ENCODE data around the gene GMDS. TPM values are rescaled to one million over a fixed set of nuclear protein-coding genes. Genes with fewer than 3 reads are reported as not detected.
A peak's percentile ranks its signal among the peaks of the same experiment; 100 is the strongest.

Gene GMDS
- total and polyA plus RNA-seq, 2 donors (not counting 1 experiment from before 2014, with no cell fraction given) = 11.5 to 16.4 TPM

- Histone ChIP-seq H4K20me1 (ENCODE audit: control insufficient read depth, insufficient read depth, low read length, poor library complexity, severe bottlenecking) (no peaks in the 10 kb centered on the region), H3K4me3 (ENCODE audit: control extremely low read depth in 1 of 5, extremely low read depth in 1 of 5, insufficient read depth in 1 of 5, low read depth in 2 of 5, low read length in 4 of 5) (no peak overlapping the region), H3K4me1 (ENCODE audit: control insufficient read depth in 2 of 2, insufficient read depth in 2 of 2, low read length in 2 of 2) (peaks cover 18 to 21% of the 10 kb centered on the region in 2 donors), H3K27ac (ENCODE audit: low read length in 2 of 2) (peak overlapping the region in 1 of 2 donors; percentile 44), H3K27me3 (replicated peaks in 1 of 4; ENCODE audit: control extremely low read depth in 1 of 4, control insufficient read depth in 3 of 4, insufficient read depth in 4 of 4, low read length in 3 of 4) (peaks cover 0 to 21% (median 2%) of the 10 kb centered on the region in 4 experiments), H2AFZ (ENCODE audit: insufficient read depth, low read depth, low read length, poor library complexity, severe bottlenecking) (peak overlapping the region; percentile 31), H3K9ac (ENCODE audit: low read length) (no peak overlapping the region), H3K4me2 (replicated peaks; ENCODE audit: low read depth, low read length, poor library complexity, severe bottlenecking) (peak overlapping the region; percentile 67), H3K36me3 (replicated peaks in 1 of 2; ENCODE audit: control extremely low read depth in 1 of 2, control insufficient read depth in 1 of 2, extremely low read depth in 1 of 2, insufficient read depth in 2 of 2, low read length in 1 of 2) (no peaks in the 10 kb centered on the region), H3K79me2 (ENCODE audit: control insufficient read depth, insufficient read depth, low read length) (no peaks in the 10 kb centered on the region), H3K9me3 (ENCODE audit: control extremely low read depth in 1 of 3, control insufficient read depth in 2 of 3, insufficient read depth in 1 of 3, low read length in 2 of 3) (peaks cover 0 to 6% (median 0%) of the 10 kb centered on the region in 3 donors)
- no CpG with 5 or more reads among the region's 2 CpGs for WGBS (ENCODE audit: insufficient coverage)
- ATAC-seq (ENCODE audit: low read depth) (peak; percentile 88), DNase-seq (peak; percentile 78)
- Mint-ChIP-seq H3K4me3 (peak overlapping the region; percentile 7), H3K27me3 (peaks cover 9% of the 10 kb centered on the region), H3K4me1 (peaks cover 24% of the 10 kb centered on the region), H3K27ac (peak overlapping the region; percentile 3), H3K9me3 (ENCODE audit: insufficient read depth) (no peaks in the 10 kb centered on the region)
- TF ChIP-seq EZH2 (IDR thresholded peaks at IDR 0.05; ENCODE audit: borderline replicate concordance, insufficient read depth, low read depth, low read length, poor library complexity, severe bottlenecking) (no peak), CTCF (IDR thresholded peaks at IDR 0.05) (no peak)
- CTCF ChIA-PET = no interaction called here
- intact Hi-C loops (cut with micrococcal nuclease) = no loop called here
- POLR2A ChIA-PET = no interaction called here
Observed at GRCh38 chr6:1665214-1665613, 580.2 kb downstream of the GMDS start.

GRCh38 chr6:1664329-1664728, 581.1 kb downstream of the GMDS start:
- no peak overlapping the region for H3K27ac Mint-ChIP-seq
- no CpG with 5 or more reads among the region's 6 CpGs for WGBS (ENCODE audit: insufficient coverage)
- no peak for TF ChIP-seq CTCF (IDR thresholded peaks at IDR 0.05)
- TF ChIP-seq EZH2 (IDR thresholded peaks at IDR 0.05; ENCODE audit: borderline replicate concordance, insufficient read depth, low read depth, low read length, poor library complexity, severe bottlenecking) = no peak
- ChIA-PET CTCF (no interaction called here), POLR2A (no interaction called here)
- H2AFZ ChIP-seq (ENCODE audit: insufficient read depth, low read depth, low read length, poor library complexity, severe bottlenecking) = no peak overlapping the region
- H3K4me3 Mint-ChIP-seq = no peak overlapping the region
- no peaks in the 10 kb centered on the region for H4K20me1 ChIP-seq (ENCODE audit: control insufficient read depth, insufficient read depth, low read length, poor library complexity, severe bottlenecking)
- DNase-seq (no peak), ATAC-seq (ENCODE audit: low read depth) (no peak)
- H3K9me3 ChIP-seq (ENCODE audit: control extremely low read depth in 1 of 3, control insufficient read depth in 2 of 3, insufficient read depth in 1 of 3, low read length in 2 of 3) = peaks cover 0 to 6% (median 0%) of the 10 kb centered on the region in 3 donors
- peaks cover 18 to 21% of the 10 kb centered on the region in 2 donors for H3K4me1 ChIP-seq (ENCODE audit: control insufficient read depth in 2 of 2, insufficient read depth in 2 of 2, low read length in 2 of 2)
- peaks cover 9% of the 10 kb centered on the region for H3K27me3 Mint-ChIP-seq
- no peaks in the 10 kb centered on the region for H3K79me2 ChIP-seq (ENCODE audit: control insufficient read depth, insufficient read depth, low read length)
- peaks cover 0 to 21% (median 2%) of the 10 kb centered on the region in 4 experiments for H3K27me3 ChIP-seq (replicated peaks in 1 of 4; ENCODE audit: control extremely low read depth in 1 of 4, control insufficient read depth in 3 of 4, insufficient read depth in 4 of 4, low read length in 3 of 4)
- H3K4me1 Mint-ChIP-seq = peaks cover 25% of the 10 kb centered on the region
- H3K36me3 ChIP-seq (replicated peaks in 1 of 2; ENCODE audit: control extremely low read depth in 1 of 2, control insufficient read depth in 1 of 2, extremely low read depth in 1 of 2, insufficient read depth in 2 of 2, low read length in 1 of 2) = no peaks in the 10 kb centered on the region
- H3K4me2 ChIP-seq (replicated peaks; ENCODE audit: low read depth, low read length, poor library complexity, severe bottlenecking) = no peak overlapping the region
- no peak overlapping the region for H3K27ac ChIP-seq (ENCODE audit: low read length in 2 of 2)
- H3K9ac ChIP-seq (ENCODE audit: low read length) = no peak overlapping the region
- H3K4me3 ChIP-seq (ENCODE audit: control extremely low read depth in 1 of 5, extremely low read depth in 1 of 5, insufficient read depth in 1 of 5, low read depth in 2 of 5, low read length in 4 of 5) = no peak overlapping the region
- intact Hi-C loops (cut with micrococcal nuclease) = no loop called here
- no peaks in the 10 kb centered on the region for H3K9me3 Mint-ChIP-seq (ENCODE audit: insufficient read depth)
